ENCODE data around the gene BCLAF3. TPM values are rescaled to one million over a fixed set of nuclear protein-coding genes. Genes with fewer than 3 reads are reported as not detected.

Gene BCLAF3
- total and polyA plus RNA-seq, 7 donors = 4.3 to 16.3 (median 9.6) TPM

DNA sequence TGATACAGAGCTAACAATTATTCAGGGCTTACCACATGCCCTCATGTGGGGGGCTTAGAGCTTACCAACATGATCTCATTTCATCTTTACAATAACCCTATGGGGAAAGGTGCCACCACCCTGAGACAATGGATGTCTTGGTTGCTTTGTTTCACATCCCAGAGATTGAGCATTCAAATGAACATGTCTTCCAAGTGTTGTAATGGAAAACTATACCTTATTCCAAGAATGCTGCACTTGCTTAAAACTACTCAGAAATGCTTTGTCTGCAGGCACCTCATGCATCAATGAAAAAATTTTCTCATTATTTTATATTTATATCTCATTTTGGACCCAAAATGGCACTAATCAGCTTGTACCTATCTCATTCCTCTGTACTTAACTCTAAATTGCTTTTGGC, 34.6 kb downstream of the BCLAF3 start:
- Histone ChIP-seq H3K27me3 (no peaks in the 10 kb centered on the region), H3K4me1 (peaks cover 0 to 10% (median 0%) of the 10 kb centered on the region in 4 donors), H3K27ac (no peak overlapping the region), H3K36me3 (peaks cover 0 to 12% (median 0%) of the 10 kb centered on the region in 4 donors), H3K4me3 (no peak overlapping the region), H3K9me3 (no peaks in the 10 kb centered on the region)
- intact Hi-C loops (cut with DNase I) = no loop called here
- DNase-seq = no peak
- TF ChIP-seq POLR2AphosphoS5 (IDR thresholded peaks at IDR 0.05) = no peak
- TF ChIP-seq, protein P1, sequence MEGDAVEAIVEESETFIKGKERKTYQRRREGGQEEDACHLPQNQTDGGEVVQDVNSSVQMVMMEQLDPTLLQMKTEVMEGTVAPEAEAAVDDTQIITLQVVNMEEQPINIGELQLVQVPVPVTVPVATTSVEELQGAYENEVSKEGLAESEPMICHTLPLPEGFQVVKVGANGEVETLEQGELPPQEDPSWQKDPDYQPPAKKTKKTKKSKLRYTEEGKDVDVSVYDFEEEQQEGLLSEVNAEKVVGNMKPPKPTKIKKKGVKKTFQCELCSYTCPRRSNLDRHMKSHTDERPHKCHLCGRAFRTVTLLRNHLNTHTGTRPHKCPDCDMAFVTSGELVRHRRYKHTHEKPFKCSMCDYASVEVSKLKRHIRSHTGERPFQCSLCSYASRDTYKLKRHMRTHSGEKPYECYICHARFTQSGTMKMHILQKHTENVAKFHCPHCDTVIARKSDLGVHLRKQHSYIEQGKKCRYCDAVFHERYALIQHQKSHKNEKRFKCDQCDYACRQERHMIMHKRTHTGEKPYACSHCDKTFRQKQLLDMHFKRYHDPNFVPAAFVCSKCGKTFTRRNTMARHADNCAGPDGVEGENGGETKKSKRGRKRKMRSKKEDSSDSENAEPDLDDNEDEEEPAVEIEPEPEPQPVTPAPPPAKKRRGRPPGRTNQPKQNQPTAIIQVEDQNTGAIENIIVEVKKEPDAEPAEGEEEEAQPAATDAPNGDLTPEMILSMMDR (IDR thresholded peaks at IDR 0.05) = no peak
- no peak for TF ChIP-seq EP300 (IDR thresholded peaks at IDR 0.05)
- no peak for TF ChIP-seq POLR2A (IDR thresholded peaks at IDR 0.05)

DNA sequence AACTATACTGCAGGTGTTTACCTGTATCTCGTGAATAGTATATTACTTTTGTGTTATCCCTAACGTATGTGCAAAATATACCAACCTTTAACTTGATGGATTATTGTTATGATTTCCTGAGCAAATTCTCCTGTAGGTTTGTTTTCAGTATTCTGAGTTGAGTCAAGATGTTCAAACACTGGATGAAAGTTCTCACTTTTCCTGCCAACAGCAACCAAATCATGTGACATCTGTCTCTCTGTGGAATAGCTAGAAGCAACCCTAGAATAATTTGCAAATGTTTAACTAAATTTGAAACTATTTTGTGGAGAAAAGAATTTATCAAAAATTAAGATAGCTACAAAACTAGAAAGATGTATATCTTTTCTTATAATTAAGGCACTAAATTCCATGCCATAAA, 35.6 kb downstream of the BCLAF3 start:
- Histone ChIP-seq H3K36me3 (peaks cover 0 to 12% (median 0%) of the 10 kb centered on the region in 4 donors), H3K27ac (no peak overlapping the region), H3K27me3 (no peaks in the 10 kb centered on the region), H3K9me3 (no peaks in the 10 kb centered on the region), H3K4me1 (peaks cover 0 to 10% (median 0%) of the 10 kb centered on the region in 4 donors), H3K4me3 (no peak overlapping the region)
- WGBS, 2 donors = 90 to 92% methylated on average over 2 of the region's 2 CpGs
- no peak for TF ChIP-seq POLR2AphosphoS5 (IDR thresholded peaks at IDR 0.05)
- no peak for TF ChIP-seq EP300 (IDR thresholded peaks at IDR 0.05)
- TF ChIP-seq, protein P1 (IDR thresholded peaks at IDR 0.05) = no peak
- TF ChIP-seq POLR2A (IDR thresholded peaks at IDR 0.05) = no peak
- intact Hi-C loops (cut with DNase I) = no loop called here
- DNase-seq = no peak

DNA sequence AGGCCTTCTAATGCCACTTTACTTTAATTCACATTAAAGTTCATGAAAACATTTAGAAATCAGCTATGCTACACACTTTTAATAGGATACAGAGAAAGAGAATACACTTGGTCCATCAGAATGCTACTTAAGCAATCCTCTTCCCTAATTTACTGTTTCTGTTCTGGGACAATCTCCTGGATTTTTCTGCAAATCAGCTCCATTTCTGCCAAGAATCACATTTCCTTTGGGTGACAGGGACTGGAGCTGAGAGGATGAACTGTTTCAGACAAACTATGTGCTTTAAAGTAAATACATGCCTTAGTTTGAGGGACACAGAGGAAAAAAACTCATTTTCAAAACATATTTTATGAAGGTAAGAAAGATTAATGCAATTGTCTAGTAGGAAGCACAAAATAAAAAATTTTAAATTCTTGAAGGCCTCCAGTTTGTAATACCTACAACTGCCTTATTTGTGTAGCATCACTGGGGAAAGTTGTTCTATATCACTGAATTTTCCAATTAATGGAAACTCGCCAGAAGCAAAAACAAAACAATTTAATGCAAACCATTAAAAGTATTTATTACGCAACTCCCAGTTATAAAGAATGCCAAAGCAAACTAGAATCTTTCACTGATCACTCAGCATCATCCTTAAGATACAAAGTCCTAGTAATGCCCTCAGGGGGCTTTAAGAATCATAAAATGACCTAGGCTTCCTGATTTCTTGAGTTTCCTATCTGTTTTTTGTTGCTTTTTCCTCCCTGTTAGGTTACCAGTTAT, 36.3 kb downstream of the BCLAF3 start:
- H3K4me1 ChIP-seq = peaks cover 0 to 10% (median 0%) of the 10 kb centered on the region in 4 donors
- intact Hi-C loops (cut with DNase I) = no loop called here
- no peaks in the 10 kb centered on the region for H3K9me3 ChIP-seq
- TF ChIP-seq EP300 (IDR thresholded peaks at IDR 0.05) = no peak
- TF ChIP-seq, protein P1 (IDR thresholded peaks at IDR 0.05) = no peak
- no peak for TF ChIP-seq POLR2AphosphoS5 (IDR thresholded peaks at IDR 0.05)
- TF ChIP-seq POLR2A (IDR thresholded peaks at IDR 0.05) = no peak
- H3K27ac ChIP-seq = no peak overlapping the region
- H3K27me3 ChIP-seq = no peaks in the 10 kb centered on the region
- H3K4me3 ChIP-seq = no peak overlapping the region
- DNase-seq = no peak
- 83 to 94% methylated on average over 2 of the region's 2 CpGs for WGBS, 2 donors
- H3K36me3 ChIP-seq = peaks cover 0 to 12% (median 0%) of the 10 kb centered on the region in 4 donors

DNA sequence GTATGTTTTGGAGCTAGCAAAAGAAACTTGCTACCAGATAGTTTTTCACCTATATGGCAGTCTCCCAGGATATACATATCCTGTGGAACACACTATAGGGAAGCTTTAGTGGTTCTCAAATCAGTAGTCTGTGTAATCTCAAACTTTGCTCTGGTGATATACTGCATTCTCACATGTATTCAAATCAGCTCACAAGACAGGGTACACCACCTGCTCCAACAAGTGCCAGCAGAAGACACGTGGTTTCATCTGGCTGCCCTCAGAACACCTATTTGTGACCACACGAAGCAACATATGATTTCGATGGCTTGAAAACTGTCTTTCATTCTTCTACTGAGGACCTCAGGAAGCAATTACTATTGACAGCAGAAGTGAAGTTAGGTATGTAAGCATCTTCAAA, 37.7 kb downstream of the BCLAF3 start:
- Histone ChIP-seq H3K4me1 (peaks cover 0 to 10% (median 0%) of the 10 kb centered on the region in 4 donors), H3K4me3 (no peak overlapping the region), H3K27me3 (no peaks in the 10 kb centered on the region), H3K36me3 (peaks cover 0 to 12% (median 0%) of the 10 kb centered on the region in 4 donors), H3K9me3 (no peaks in the 10 kb centered on the region), H3K27ac (no peak overlapping the region)
- intact Hi-C loops (cut with DNase I) = no loop called here
- no peak for DNase-seq
- no peak for TF ChIP-seq POLR2A (IDR thresholded peaks at IDR 0.05)
- TF ChIP-seq POLR2AphosphoS5 (IDR thresholded peaks at IDR 0.05) = no peak
- TF ChIP-seq, protein P1 (IDR thresholded peaks at IDR 0.05) = no peak
- TF ChIP-seq EP300 (IDR thresholded peaks at IDR 0.05) = no peak
- WGBS, 2 donors = 83 to 88% methylated on average over 3 of the region's 3 CpGs
